ENCODE data around the gene NTRK3.
"Not testable (repeated sequence)": the region's sequence is repeated elsewhere in the genome, so short reads cannot be mapped to it uniquely, and the experiment has no call there.

Gene NTRK3

DNA sequence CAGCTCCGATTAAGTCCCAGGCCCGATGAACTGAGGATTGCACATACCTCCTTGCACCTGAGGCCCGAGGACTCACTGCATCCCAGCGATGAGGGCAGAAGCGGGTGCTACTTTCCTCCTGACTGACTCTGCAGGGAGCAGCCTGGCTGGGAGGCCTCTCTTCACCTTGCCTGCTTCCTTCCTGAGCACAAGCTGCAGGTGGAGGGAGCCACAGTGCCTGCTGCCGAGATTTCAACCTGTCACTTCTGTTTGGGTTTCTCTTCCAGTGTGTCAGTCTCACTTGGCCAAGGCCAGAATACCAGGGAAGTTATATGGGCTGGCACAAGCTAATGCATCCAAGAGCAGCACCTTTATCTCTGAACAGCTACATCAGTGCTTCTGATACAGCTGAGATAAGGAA, 185.4 kb downstream of the NTRK3 start:
- no peak for DNase-seq

DNA sequence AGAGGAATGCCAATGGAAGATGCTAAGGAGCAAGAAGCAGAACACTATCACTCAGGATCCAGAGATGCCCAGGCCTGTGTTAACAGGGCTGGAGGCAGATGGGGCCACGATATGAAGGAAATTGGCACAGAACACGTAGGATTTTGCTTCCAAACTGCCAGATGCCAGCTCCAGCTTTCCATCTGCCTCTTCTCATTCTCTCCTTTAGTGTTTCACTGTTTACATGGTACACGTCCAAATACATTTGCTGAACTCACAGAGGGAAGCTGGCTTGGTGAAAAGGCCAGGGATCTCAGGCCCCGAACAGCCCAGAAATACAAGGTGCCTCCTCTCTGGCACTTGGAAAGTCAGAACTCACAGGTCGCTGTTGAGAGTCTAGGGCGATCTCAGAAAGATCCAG, 187.0 kb downstream of the NTRK3 start:
- DNase-seq = no peak

DNA sequence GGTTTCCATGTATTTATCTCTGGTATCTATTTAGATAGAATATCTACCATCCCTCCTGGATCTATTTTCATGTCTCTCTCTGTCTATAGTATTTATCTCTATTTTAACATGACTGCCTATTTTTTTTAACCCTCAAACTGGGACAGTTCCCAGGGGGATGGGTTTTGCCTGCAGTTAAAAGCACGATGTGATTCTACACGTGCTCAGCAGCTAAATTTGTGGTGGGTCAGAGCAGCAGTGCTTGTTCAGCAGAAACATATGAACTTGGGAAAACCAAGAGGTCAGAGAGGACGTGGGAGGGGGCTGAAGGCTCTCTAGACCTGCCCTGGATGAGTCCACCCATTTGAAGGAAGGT, 189.2 kb downstream of the NTRK3 start:
- no peak for DNase-seq

- DNase-seq = no peak
Measured at GRCh38 chr15:88066636-88067330, 189.8 kb downstream of the NTRK3 start.

DNA sequence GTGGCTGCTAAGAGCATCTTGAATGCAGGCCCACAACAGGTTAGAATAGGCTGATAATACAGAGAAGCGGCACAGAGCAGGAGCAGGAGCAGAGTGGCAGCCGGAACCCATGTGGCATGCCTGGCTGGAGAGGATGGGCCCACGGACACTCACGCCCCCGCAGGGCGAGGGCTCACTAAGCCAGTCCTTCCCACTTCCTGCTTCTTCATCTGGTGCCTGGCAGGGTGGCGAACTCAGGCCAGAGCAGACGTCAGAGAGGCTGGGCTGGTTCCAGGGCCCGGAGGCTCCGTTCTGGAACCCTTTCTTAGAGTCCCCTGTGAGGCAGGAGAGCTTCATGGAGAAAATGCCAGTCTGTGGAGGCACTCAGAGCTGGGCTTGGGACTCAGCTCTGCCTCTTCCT, 195.1 kb downstream of the NTRK3 start:
- no peak for DNase-seq

DNA sequence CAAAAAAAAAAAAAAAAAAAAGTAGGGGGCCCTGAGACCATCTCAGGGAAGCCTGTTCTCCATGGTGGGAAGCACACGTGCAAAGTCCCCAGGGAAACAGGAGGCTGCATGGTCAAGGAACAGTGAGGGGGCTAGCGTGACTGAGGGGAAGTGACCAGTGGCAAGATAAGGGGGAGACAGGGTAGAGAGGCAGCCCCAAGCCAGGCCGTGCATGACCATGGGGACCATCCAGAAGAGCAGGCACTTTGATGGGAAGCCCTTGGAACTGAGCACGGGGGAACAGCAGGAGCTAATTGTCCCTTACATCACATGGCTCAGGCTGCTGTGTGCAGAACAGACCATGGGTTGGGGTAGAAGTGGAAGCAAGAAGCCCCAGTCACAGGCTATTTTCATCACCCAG, 196.2 kb downstream of the NTRK3 start:
- no peak for DNase-seq

- DNase-seq = no peak
Measured at GRCh38 chr15:88057836-88058235, 198.7 kb downstream of the NTRK3 start.

DNA sequence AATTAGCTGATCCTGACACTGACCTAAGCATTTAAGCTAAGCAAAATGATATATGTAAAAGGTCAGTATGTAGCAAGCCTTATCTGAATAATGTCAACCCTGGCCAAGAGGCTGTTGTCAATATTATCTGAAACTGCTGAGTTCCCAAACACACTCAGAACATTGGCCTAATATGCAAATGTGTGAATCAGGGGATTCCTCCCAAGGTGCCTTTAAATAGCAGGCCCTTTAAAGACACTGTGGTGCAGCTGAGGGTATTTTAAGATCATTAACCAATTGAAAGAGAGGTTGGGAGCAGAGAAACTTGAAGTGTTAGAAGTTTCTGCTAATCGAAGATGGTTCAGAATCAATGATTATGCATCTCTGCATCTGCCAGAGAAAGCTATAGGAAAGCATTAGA, 207.0 kb downstream of the NTRK3 start:
- no peak for DNase-seq

DNA sequence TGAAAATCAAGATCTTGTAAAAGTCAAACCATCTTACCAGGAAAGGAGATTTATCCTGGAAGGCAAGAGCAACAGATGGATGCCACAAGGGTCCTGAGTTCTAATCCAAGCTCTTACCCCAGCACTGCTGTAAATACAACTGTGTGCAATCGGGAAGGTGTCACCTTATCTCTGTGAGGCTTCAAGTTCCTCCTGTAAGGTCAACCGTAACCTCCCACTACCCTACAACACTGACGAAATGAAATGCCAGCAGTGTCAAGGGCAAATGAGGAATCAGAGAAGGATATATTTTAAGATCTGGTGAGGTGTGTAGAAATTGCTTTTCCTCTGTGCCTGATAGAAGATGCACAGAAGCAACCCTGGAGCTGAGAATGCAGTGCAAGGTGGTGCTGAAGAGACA, 207.8 kb downstream of the NTRK3 start:
- no peak for DNase-seq

DNA sequence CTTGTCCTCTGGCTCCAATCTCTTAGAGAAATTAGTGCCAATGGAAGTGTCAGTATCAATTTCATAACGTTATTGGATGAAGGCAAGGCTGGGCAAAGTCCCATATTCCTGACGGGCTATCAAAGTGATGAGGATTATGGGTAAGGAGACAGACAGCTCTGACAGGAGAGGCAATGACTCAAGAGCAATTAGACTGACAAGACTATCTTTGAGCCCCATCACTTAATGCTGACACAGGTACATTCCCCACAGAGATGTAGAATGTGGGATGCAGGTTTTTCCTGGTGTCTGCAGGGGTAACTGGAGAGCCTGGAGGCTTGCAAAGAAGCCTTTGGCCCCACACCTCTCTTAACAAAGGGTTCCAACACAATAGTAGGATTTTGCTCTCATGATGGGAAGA, 208.3 kb downstream of the NTRK3 start:
- no peak for DNase-seq

- DNase-seq = no peak
Measured at GRCh38 chr15:88046576-88047129, 209.9 kb downstream of the NTRK3 start.

- DNase-seq = no peak
Measured at GRCh38 chr15:88043396-88043795, 213.1 kb downstream of the NTRK3 start.

DNA sequence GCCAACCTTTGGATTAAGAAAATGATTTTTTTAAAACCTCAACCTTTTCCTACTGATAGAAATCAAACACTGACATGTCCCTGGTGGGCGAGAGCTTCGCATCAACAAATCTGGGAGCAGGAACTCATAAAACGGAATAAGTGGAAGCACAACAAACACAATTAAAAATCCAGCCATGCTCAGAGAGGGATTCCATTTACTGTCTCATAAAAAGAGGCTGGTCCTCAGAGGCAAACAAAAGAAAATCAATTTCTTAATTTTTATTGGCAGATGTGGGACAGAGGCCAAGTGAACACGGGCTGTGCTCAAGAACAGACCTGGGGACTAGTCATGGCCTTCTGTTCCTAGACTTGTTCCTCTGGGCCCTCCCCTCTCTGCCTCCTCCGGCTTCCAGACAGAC, 214.5 kb downstream of the NTRK3 start:
- DNase-seq = no peak

- DNase-seq = no peak
Measured at GRCh38 chr15:88040516-88040915, 216.0 kb downstream of the NTRK3 start.

DNA sequence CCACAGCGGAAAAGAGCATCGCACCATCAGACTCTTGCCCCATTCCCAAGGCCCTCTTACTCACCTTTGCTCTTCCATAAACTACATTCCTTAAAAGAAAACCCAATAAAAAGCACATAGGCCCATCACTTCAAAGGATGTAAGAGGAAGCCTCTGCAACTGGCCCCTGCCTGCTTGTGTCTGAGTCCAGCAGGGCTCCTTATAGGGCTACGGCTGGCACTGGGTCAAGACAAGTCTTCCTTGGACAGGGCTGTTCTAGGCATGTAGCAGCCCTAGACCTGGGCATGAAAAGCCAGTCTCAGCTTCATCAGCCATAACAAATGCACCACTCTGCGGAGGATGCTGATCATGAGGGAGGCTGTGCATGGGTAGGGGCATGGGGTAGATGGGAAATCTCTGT, 218.3 kb downstream of the NTRK3 start:
- DNase-seq = no peak

GRCh38 chr15:88036154-88036839, 220.2 kb downstream of the NTRK3 start:
- DNase-seq = peak; percentile 89

GRCh38 chr15:88035381-88035780, 221.2 kb downstream of the NTRK3 start:
- no peak for DNase-seq

DNA sequence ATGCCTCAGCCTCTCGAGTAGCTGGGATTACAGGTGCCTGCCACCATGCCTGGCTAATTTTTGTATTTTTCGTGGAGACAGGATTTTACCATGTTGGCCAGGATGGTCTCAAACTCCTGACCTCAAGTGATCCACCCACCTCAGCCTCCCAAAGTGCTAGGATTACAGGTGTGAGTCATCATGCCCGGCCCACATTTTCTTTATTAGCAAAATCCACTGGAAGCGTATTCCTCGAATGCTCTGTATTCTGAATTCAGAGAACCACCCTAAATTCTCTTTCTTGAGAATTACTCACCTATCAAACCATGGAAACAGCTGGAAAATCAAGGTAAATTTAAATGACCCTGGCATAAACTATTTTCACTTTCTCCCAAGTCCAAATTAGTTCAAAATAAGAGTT, 223.1 kb downstream of the NTRK3 start:
- not testable (repeated sequence) for DNase-seq

DNA sequence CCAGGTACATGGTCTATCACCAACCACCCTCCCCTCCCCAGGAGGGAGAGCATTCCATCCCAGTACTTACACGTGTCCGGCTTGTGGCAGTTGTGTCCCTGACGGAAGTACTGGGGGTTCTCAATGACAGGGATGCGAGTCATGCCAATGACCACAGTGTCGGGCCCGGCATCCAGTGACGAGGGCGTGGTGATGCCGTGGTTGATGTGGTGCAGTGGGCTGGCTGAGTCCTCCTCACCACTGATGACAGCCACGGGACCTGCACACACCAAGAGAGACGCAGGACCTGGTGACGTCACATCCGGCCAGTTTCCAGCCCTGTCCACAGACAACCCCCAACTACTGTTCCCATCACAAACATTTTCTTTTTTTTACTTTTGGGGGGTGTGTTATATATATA, 223.8 kb downstream of the NTRK3 start:
- no peak for DNase-seq

DNA sequence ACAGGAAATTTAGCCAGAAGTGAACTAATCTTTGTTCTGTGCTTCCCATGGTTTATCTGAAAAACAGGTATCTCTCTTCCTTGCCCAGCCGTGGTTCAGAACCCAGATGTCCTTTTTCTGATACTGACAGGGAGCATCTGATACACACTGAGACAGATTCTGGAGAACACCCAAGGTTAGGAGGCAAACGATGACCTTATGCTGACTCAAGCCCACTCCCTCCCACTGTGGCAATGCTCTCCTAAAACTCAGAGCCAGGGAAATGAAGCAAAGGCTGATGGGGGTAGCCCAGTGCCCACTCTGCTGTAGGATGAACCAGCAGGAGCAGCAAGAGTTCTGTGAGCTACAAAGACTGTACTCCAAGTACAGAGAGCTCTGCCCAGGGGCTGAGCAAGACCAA, 225.1 kb downstream of the NTRK3 start:
- DNase-seq = no peak

GRCh38 chr15:88029696-88030095, 226.8 kb downstream of the NTRK3 start:
- DNase-seq = no peak

- DNase-seq = no peak
Measured at GRCh38 chr15:88028024-88028423, 228.5 kb downstream of the NTRK3 start.

DNA sequence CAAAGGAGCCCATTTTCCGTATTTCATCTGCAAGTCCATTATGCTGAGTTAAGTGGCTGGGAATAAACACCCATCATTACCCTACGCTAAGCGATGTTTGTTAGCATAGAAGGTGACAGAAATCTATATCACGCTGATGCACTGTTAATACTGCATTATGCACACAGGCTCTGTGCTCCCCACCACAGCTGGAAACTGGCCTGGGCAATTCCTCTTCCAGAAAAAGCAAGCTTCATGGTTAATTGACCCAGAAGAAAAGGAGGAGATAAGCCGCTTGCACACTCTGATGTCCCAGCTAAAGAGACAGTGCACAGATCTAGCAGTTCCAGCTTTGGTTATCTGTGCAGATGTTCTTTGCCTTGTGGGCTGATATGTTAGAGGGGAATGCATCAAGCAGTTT, 232.6 kb downstream of the NTRK3 start:
- no peak for DNase-seq

GRCh38 chr15:88022716-88023115, 233.8 kb downstream of the NTRK3 start:
- DNase-seq = no peak

DNA sequence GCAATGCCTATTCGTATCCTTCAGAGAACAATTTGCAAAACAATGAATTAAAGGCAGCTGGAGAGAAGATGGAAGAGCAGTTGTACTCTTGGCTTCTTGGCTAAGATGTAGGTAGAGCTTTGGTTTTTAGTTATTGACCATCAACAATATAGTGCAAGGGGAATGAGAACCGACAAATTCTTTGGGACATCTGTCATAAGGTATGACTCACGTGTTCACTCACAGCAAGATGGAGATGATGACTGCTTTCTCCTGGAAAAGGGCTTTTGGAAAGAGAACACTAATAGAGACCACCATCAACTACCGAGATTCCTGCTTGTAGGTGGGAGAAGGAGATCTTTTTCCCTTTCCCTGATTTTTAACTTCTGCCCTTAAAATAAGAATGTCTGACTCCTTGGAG, 234.9 kb downstream of the NTRK3 start:
- DNase-seq = no peak

All from OCI-M1 (cell line).